Fibroblast of gingiva (primary cell): ENCODE measurements around the gene LPIN3.

ENCODE experiments used
- DNase-seq: peaks from one replicate; pipeline ENCODE4 v3.0.0-alpha.2; 2011; ENCODE audit warnings: low read depth

Gene LPIN3

GRCh38 chr20:41392871-41393704 lies 52.5 kb downstream of the LPIN3 start:
- peak; percentile 63 for DNase-seq

GRCh38 chr20:41393705-41394066 lies 53.1 kb downstream of the LPIN3 start:
- DNase-seq: no peak

- DNase-seq: no peak
Observed at GRCh38 chr20:41394081-41394480, 53.5 kb downstream of the LPIN3 start.

GRCh38 chr20:41394931-41395666 lies 54.5 kb downstream of the LPIN3 start:
- no peak for DNase-seq

GRCh38 chr20:41395667-41396664 lies 55.3 kb downstream of the LPIN3 start:
- DNase-seq: no peak

GRCh38 chr20:41398408-41398807 lies 57.8 kb downstream of the LPIN3 start:
- DNase-seq: peak; percentile 44

GRCh38 chr20:41403604-41404003 lies 63.0 kb downstream of the LPIN3 start:
- no peak for DNase-seq

- DNase-seq: no peak
Observed at GRCh38 chr20:41405436-41405835, 64.8 kb downstream of the LPIN3 start.

- DNase-seq: no peak
Observed at GRCh38 chr20:41406353-41406752, 65.7 kb downstream of the LPIN3 start.

GRCh38 chr20:41406896-41407444 lies 66.3 kb downstream of the LPIN3 start:
- DNase-seq: no peak

GRCh38 chr20:41407607-41408006 lies 67.0 kb downstream of the LPIN3 start:
- no peak for DNase-seq

GRCh38 chr20:41408156-41408794 lies 67.7 kb downstream of the LPIN3 start:
- no peak for DNase-seq

- no peak for DNase-seq
Observed at GRCh38 chr20:41408986-41409385, 68.4 kb downstream of the LPIN3 start.
